H1 (cell line): Measurements from ENCODE around the gene LAMC3. TPM values are rescaled to one million over a fixed set of nuclear protein-coding genes. Genes with fewer than 3 reads are reported as not detected.
A peak's percentile ranks its signal among the peaks of the same experiment; 100 is the strongest.

Experiments
- KDM1A ChIP-seq: fragments of 200-600, 300-600 bp; sonication (generic); IDR thresholded peaks from 2 replicates; pipeline ENCODE4 v1.7.1; 2016; ENCODE audit warnings: mild to moderate bottlenecking, low read length, borderline replicate concordance
- polyA plus RNA-seq, 7 experiments: library from polyadenylated mRNA; depleted of rRNA in 3 of 7; stranded (reverse) in 5 of 7; unstranded in 2 of 7; fragments of >200 nt in 5 of 7; fragments of 200-250 nt in 2 of 7; gene quantifications; 1 replicate in 5 of 7; 2 replicates in 1 of 7; 4 replicates in 1 of 7; pipeline versions ENCODE4 v1.2.1 to v1.2.3, GENCODE V29; 2011 to 2013; ENCODE audit warnings: missing spikeins in 2 of 7, mixed read lengths in 2 of 7
- total RNA-seq: library from RNA; stranded (reverse); fragmentation: NEBNext Ultra II Directional; extraction: Animal tissue kit (Norgen Biotek cat#: 25700); gene quantifications from 2 replicates; pipeline ENCODE4 v1.2.1, GENCODE V29; 2021
- TF ChIP-seq, protein P1 (sequence below), 3 experiments: IDR thresholded peaks; 1 replicate in 2 of 3; 2 replicates in 1 of 3; pipeline versions ENCODE4 v1.5.1 to v1.6.1; 2011; ENCODE audit warnings: low read length in 3 of 3, mild to moderate bottlenecking in 3 of 3, inconsistent platforms in 2 of 3, low read depth in 1 of 3, moderate library complexity in 1 of 3; ENCODE audit not compliant: insufficient read depth in 1 of 3; ENCODE audit errors: control extremely low read depth in 1 of 3

Gene LAMC3
- total and polyA plus RNA-seq, 2 of the 8 experiments (the other 6 are each of a cell fraction or from before 2014, with no cell fraction given): 9.3 to 12.3 TPM

DNA sequence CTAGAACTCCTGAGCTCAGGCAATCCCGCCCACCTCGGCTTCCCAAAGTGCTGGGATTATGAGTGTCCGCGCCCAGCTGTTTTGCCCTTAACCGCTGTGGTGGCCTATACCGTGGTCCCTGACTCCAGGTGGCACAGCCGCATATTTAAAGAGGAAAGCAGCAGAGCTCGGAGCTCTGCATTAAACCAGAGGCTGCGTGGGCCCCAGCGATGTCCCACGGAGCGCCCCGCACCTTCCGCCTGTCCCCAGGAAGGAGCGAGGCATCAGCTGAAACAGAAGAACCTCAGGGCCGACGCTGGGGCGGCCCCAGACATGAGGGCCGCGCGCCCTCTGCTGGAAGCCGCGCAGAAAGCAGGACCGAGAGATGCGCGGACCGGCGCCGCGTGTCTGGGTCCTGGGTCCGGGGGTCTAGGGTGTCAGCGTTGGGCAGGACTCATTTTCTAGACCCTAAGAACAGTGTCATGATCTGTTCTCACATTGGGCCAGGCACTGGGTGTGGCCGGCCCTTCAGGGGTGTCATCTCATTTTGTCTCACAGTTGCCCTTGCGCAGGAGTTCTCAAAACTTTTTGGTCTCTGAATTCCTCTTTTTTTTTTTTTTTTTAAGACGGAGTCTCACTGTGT lies 37.7 kb downstream of the LAMC3 start (continued):
- peak; percentile 27; the same call in 1 of the 2 replicates for TF ChIP-seq KDM1A
- TF ChIP-seq, protein P1, sequence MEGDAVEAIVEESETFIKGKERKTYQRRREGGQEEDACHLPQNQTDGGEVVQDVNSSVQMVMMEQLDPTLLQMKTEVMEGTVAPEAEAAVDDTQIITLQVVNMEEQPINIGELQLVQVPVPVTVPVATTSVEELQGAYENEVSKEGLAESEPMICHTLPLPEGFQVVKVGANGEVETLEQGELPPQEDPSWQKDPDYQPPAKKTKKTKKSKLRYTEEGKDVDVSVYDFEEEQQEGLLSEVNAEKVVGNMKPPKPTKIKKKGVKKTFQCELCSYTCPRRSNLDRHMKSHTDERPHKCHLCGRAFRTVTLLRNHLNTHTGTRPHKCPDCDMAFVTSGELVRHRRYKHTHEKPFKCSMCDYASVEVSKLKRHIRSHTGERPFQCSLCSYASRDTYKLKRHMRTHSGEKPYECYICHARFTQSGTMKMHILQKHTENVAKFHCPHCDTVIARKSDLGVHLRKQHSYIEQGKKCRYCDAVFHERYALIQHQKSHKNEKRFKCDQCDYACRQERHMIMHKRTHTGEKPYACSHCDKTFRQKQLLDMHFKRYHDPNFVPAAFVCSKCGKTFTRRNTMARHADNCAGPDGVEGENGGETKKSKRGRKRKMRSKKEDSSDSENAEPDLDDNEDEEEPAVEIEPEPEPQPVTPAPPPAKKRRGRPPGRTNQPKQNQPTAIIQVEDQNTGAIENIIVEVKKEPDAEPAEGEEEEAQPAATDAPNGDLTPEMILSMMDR (IDR thresholded peaks at IDR 0.05; ENCODE audit: control extremely low read depth in 1 of 3, insufficient read depth in 1 of 3, low read depth in 1 of 3, low read length in 3 of 3): peak; percentile 81 to 94 (median 86)
- TF ChIP-seq, all 59 proteins: peak for 8
